Measurements from ENCODE around the gene POMGNT2. TPM values are rescaled to one million over a fixed set of nuclear protein-coding genes. Genes with fewer than 3 reads are reported as not detected.

The POMGNT2 gene
- total RNA-seq, 1 donor from 2014 or later = 18.8 TPM

DNA sequence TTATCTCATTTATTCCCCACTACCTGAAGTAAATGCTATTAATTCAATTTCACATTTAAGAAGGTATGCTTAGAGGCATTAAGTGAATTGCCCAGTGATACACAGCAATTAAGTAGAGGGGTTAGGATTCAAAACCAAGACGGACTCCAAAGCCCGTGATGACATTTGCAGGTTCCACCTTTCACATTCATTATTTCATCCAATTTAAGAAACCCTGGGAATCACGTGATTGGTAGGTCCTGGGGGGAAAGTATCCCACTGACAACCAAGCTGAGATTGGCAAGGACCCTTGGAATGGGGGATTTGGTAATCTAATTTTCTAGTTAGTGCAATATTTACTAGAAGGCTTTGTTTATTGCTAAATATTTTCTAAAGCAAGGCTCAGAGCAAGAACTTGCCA, 1.8 kb downstream of the POMGNT2 start:
- DNase-seq (ENCODE audit: low spot score in 2 of 2) (no peak), FAIRE-seq (no peak)

DNA sequence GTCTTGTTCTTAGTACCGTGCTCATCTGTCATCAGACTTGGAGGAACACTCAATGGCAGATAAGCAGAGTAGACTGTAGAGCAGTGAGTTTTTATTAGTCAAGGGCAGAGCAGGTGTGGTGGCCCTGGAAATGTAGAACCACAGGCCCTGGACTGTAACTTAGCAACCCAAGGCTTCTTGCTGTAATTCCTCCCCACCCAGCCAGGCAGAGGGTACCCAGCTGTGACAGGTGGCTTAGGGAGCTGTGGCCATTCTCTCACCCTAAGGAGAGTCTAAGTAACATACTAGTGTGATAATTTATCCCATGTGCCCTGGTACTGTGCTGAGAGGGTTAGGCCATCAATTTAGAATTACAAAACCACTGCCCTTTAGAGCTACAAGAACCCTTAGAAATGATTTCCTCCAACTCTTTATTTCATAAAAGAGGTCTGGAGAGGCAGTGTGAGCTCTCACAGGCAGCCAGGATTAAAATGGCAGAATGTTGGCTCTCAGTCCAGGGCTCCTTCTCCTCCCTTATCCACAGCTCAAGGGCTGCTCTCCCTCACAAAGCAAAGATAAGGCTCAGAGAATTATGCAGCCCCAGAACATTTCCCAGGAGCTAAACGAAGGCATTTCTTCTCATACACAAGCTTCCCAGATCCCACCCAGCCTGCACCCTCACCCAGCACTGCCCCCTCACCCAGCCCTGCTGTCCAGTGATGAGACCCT, 3.0 kb downstream of the POMGNT2 start:
- FAIRE-seq (no peak), DNase-seq (ENCODE audit: low spot score in 2 of 2) (no peak)

GRCh38 chr3:43098761-43099160, 7.1 kb downstream of the POMGNT2 start:
- FAIRE-seq = no peak

GRCh38 chr3:43097400-43098080, 8.3 kb downstream of the POMGNT2 start:
- DNase-seq (ENCODE audit: low spot score in 2 of 2) (no peak), FAIRE-seq (no peak)

More at GRCh38 chr3:43098761-43099160, 7.1 kb downstream of the POMGNT2 start:
- DNase-seq (ENCODE audit: low spot score in 2 of 2) = no peak

GRCh38 chr3:43096761-43097160, 9.1 kb downstream of the POMGNT2 start:
- DNase-seq (ENCODE audit: low spot score in 2 of 2) = no peak
- no peak for FAIRE-seq

DNA sequence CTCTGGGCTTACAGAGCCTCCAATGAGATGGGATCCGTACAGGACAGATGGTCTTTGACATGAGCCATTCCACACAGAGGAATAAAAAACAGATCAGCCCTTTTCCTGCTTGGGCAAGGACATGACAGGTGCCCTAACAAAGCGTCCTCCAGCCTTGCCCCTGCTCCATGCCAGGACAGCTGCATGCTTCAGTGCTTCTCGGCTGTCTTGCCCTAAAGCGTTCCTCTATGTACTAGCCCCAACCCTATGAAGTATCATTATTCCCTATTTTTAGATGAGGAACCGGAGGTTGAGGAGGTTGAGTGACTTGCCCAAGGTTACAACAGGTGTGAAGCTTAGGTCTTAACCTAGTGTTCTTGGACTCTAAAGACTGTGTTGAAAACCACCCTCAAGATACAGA, 10.5 kb downstream of the POMGNT2 start:
- no peak for FAIRE-seq

DNA sequence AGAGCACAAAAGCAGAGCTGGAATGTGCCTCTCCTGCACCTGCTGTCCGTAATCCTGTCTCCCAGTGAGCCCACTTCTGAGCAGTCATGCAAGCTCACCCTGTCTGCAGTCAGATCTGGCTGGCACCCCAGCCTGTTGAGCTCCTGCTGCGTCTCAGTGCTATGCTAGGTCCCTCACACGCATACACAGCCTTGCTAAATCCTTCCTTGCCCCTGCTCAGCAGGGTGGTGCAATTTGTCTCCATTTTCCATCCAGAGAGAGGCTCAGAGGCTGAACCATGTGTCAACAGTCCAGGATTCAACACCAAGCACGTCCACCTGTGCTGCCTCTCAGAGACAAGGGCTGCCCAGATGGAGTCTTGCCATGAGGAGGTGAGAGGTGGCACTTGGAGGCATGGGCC, 11.0 kb downstream of the POMGNT2 start:
- no peak for DNase-seq (ENCODE audit: low spot score in 2 of 2)
- no peak for FAIRE-seq

More for the DNA sequence above, 10.5 kb downstream of the POMGNT2 start:
- no peak for DNase-seq (ENCODE audit: low spot score in 2 of 2)

- DNase-seq (ENCODE audit: low spot score in 2 of 2) (no peak), FAIRE-seq (no peak)
Observed at GRCh38 chr3:43094381-43094780, 11.5 kb downstream of the POMGNT2 start.

- no peak for DNase-seq (ENCODE audit: low spot score in 2 of 2)
- no peak for FAIRE-seq
Observed at GRCh38 chr3:43093974-43094373, 11.9 kb downstream of the POMGNT2 start.

DNA sequence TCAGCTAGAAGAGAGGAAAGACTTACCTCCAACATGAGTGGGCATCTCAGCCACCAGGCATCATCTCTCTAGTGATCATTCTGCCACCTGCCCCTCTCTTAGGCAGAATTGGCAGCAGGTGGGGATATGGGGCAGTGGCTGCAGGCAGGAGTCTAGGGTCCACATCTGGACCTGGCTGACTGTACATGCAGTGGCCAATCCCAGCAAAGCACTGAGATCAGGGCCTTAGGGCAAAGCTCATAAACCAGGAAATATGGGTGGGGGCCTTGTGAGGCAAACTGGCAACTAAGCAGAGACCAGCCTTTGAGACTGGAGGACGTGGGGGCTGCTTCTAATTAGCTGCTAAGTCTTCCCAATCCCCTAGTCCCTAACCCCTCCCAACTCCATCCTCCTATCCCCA, 12.9 kb downstream of the POMGNT2 start:
- FAIRE-seq = no peak
- DNase-seq (ENCODE audit: low spot score in 2 of 2) = no peak

DNA sequence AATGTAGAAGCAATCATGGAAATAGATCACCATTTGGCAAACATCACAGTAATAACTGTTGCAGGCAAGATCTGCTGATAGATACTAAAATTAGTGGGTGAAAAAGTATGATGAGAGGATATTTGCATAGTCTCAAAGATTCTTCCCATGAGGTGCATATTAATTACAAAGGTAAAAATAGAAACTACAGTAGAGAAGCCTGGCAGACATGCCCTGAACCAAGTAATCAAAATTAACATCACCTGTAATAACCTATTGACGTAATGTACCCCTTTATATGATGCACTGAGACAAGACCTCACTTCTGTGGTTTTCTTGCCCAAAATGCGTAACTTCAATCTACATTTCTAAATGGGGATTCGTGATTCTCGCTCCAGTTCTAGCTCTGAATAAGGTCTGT, 14.4 kb downstream of the POMGNT2 start:
- FAIRE-seq (no peak), DNase-seq (ENCODE audit: low spot score in 2 of 2) (no peak)

DNA sequence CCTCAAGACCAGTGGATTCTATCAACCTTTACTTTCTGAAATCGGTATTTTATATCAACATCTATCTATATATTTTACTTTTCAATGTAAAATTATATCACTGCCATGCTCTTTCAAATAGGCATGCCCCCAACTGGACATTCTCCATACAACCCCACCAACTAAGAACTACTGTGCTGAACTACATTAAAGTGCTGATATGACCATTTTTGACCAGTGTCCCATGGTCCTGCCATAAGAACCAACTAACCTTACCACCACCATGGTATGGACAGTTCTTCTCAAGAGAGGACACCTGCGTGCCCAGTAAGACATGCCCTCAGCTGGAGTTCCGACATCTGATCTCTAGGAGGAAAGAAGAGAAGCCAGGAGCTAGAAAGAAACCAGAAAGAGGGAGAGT, 15.6 kb downstream of the POMGNT2 start:
- no peak for FAIRE-seq

GRCh38 chr3:43089081-43089480, 16.8 kb downstream of the POMGNT2 start:
- no peak for FAIRE-seq
- no peak for DNase-seq (ENCODE audit: low spot score in 2 of 2)

More for the DNA sequence above, 15.6 kb downstream of the POMGNT2 start:
- DNase-seq (ENCODE audit: low spot score in 2 of 2) = no peak

DNA sequence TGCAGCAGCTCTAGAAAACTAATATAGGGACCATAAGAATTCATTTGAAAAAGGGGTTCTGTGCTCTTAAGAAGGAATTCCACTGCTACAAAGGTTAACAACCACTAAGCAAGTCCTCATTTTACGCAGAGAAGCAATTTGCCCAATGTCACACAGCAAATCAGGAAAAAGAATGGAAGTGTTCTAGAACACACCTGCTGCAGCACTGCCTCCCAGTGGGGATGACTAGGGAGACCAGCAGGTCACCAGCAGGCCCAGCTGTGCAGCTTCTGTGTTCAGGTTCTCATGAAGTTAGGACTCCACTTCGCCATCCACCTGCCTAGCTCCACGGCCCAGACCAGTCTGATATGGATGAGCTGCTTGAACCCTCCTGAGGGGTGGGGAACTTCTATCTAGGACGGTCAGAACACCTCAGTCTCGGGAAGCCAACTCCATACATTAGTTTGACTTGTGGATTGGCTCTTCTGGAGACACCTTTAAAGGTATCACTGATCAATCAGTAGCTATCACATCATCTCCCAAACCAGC, 18.6 kb downstream of the POMGNT2 start:
- FAIRE-seq (no peak), DNase-seq (ENCODE audit: low spot score in 2 of 2) (no peak)

DNA sequence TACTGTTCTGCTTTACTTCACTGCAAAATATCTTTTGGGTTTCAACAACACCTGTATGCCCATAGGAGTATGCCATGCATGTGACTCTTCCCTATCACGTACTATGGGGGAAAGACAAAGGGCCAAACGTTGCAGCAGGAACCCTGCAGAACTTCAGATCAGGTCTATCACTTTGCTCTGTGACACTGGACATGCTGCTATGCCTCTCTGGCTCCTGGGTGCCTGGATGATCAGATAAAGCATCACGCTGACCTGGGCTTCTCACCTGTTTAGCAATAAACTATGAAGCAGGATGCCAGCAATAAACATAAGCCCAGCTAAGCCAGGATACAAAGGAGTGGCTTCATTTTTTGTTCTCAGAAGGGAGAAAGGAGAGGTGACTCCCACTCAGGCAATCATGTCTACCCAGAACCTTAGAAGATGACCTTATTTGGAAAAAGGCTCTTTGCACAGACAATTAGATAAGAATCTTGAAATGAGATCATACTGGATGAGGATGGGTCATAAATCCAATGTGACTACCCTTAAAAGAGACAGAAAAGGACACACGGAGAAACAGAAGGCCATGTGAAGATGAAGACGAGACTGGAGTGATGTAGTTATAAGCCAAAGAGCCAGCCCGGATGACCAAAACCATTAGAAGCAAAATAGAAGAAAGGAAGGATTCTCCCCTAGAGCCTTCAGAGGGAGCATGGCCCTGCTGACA, 19.3 kb downstream of the POMGNT2 start:
- DNase-seq (ENCODE audit: low spot score in 2 of 2) (no peak), FAIRE-seq (no peak)

GRCh38 chr3:43082457-43082856, 23.4 kb downstream of the POMGNT2 start:
- FAIRE-seq (no peak), DNase-seq (ENCODE audit: low spot score in 2 of 2) (no peak)

DNA sequence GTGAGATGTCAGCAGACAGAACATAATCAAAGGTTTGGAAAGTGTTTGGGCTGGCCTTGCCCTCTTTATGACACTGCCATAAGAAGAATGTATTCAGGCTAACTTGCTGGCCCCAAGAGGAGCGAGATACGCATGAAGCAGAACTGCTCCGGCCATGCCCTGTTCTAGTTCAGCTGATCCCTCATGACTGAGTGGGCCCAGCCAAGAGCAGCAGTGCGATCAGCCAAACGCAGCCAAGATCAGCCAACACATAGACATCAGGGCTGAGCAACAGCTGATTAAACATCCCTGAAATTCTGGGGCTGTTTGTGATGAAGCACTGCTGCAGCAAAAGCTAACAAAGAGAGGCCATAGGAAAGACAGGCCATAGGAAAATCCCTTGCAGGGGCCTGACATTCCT, 24.1 kb downstream of the POMGNT2 start:
- no peak for FAIRE-seq
- DNase-seq (ENCODE audit: low spot score in 2 of 2) = no peak

- no peak for FAIRE-seq
Observed at GRCh38 chr3:43080726-43081568, 24.9 kb downstream of the POMGNT2 start.

DNA sequence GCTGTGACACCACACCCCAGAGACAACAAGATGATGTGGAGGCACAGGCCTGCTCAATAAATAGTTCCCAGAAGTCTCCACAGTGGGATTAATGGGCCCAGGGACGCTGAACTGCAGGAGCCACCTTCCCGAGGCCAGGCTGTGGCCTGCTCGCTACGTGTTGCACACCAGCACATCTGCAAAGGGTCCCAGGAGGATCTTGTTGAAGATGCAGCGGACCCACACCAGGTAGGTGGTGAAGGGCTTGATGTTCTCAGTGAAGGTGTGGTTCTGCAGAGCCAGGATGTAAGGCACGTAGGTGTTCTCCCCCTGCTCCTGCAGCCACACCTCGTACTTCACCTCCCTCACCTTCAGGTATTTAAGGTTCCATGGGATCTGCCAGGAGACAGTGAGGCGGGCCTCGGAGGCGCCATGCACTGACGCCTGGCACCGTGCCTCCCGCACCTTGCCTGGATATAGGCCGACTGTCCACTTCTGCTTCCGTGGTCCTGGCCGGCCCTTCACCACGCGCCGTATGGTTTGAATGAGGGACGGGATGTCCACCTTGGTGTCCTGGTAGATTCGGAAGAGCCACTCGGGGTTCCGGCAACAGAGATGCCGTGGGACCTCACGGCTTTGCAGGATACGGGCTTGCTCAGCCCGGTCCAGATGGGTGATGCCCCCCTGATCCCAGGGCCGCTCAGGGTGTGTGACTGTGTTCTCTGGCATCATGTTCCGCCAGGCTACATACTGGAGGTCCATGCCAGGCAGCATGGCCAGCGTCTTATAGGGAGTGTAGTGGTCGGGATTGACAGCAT, 26.1 kb downstream of the POMGNT2 start:
- no peak for FAIRE-seq
- DNase-seq (ENCODE audit: low spot score in 2 of 2) = no peak

More at GRCh38 chr3:43080726-43081568, 24.9 kb downstream of the POMGNT2 start:
- no peak for DNase-seq (ENCODE audit: low spot score in 2 of 2)

Measured in frontal cortex (tissue), 4 donors.